Pancreas (tissue), 10 donors: ENCODE data around the gene FKBP1B. TPM values are rescaled to one million over a fixed set of nuclear protein-coding genes. Genes with fewer than 3 reads are reported as not detected.
"Not testable (repeated sequence)": the region's sequence is repeated elsewhere in the genome, so short reads cannot be mapped to it uniquely, and the experiment has no call there.

Experiments used
- ATAC-seq, 4 donors: fragments of 200-7000 bp; cut with Tn5 transposase; one replicate each; pipeline versions ENCODE4 v1.8.0 to v1.9.1; 2020; ENCODE audit warnings: mild to moderate bottlenecking in 4 of 4, moderate library complexity in 4 of 4
- DNase-seq, 6 donors: peaks; one replicate each; pipeline ENCODE4 v3.0.0-alpha.2; 2020
- FAIRE-seq: peaks from 2 replicates; lab custom pipeline; 2012; peaks lifted over from hg19 to GRCh38; lab: Jason Lieb, UNC
- H3K27ac ChIP-seq, 4 donors: fragments of 200-600 bp; sonication (generic); 1 replicate in 3 of 4; 2 replicates in 1 of 4; pipeline versions ENCODE4 v1.5.0 to v1.8.0; 2020
- H3K27me3 ChIP-seq, 4 donors: fragments of 200-600 bp; one replicate each; pipeline ENCODE4 v1.8.0; 2021
- H3K36me3 ChIP-seq, 3 donors: fragments of 200-600 bp; sonication (generic) in 1 of 3; one replicate each; pipeline versions ENCODE4 v1.5.0 to v1.8.0; 2020 to 2021
- H3K4me1 ChIP-seq, 3 donors: fragments of 200-600 bp; one replicate each; pipeline ENCODE4 v1.8.0; 2021
- H3K4me3 ChIP-seq, 4 donors: fragments of 200-600 bp; sonication (generic) in 2 of 4; one replicate each; pipeline versions ENCODE4 v1.5.0 to v1.8.0; 2020 to 2021
- H3K9me3 ChIP-seq, 4 donors: fragments of 200-600 bp; one replicate each; pipeline ENCODE4 v1.8.0; 2021
- CTCF ChIP-seq, 4 donors: fragments of 200-600 bp; sonication (generic) in 3 of 4; IDR thresholded peaks; one replicate each; pipeline versions ENCODE4 v1.5.0 to v1.8.0; 2021; ENCODE audit warnings: antibody characterized with exemption in 4 of 4
- WGBS, 2 donors: extraction: QIAGEN DNeasy Blood & Tissue Kit; methylation state at CpG; one replicate each; pipeline ENCODE4 v1.1.7; 2013; 5-methylcytosine and 5-hydroxymethylcytosine counted together
- intact Hi-C, 3 donors: fragments of 100-400 bp; cut with DNase I; formaldehyde crosslinking; loops; one replicate each; pipeline versions ENCODE4 v1.11.1 to v1.14.2; 2022
- polyA plus RNA-seq, 2 donors: library from polyadenylated mRNA; stranded (reverse); fragments of 200-250 nt; gene quantifications; one replicate each; pipeline ENCODE4 v1.2.3, GENCODE V29; 2013
- total RNA-seq, 6 donors: library from RNA; stranded (reverse); fragmentation: NEBNext Ultra II Directional in 4 of 6; extraction: Animal tissue kit (Norgen Biotek cat#: 25700) in 4 of 6; gene quantifications; one replicate each; pipeline versions ENCODE4 v1.2.1 to v1.2.4, GENCODE V29; 2021 to 2023
- donor health status: healthy with polysubstance abuse.
- donor health status: DM: no; HTN: no; CAD: no; lungs with moderate emphysema.
- donor health status: DM: no; HTN: no; CAD: no.
- donor health status: control.
- donor health status: control.
- donor health status: Bipolar disorder and iron deficiency.
- donor health status: DM: yes; HTN: yes; CAD: no.
- donor health status: DM: no; HTN: no; CAD: no.
- donor health status: DM: no; HTN: no; CAD: no.
- donor health status: DM: yes; HTN: yes; CAD: no.

Gene FKBP1B
- total and polyA plus RNA-seq, 8 donors, result 2.6 to 25.6 (median 4.9) TPM

GRCh38 chr2:24088821-24089359 lies 39.3 kb downstream of the FKBP1B start:
- intact Hi-C loops, result no loop called here
- H3K4me1 ChIP-seq, result no peaks in the 10 kb centered on the region
- H3K27me3 ChIP-seq, result no peaks in the 10 kb centered on the region
- DNase-seq (no peak), FAIRE-seq (no peak), ATAC-seq (no peak)
- H3K9me3 ChIP-seq, result no peaks in the 10 kb centered on the region
- TF ChIP-seq CTCF (IDR thresholded peaks at IDR 0.05), result no peak
- no peaks in the 10 kb centered on the region for H3K36me3 ChIP-seq
- no peak overlapping the region for H3K27ac ChIP-seq
- H3K4me3 ChIP-seq, result no peak overlapping the region
- WGBS, 2 donors, result 48 to 55% methylated on average over 2 of the region's 2 CpGs

DNA sequence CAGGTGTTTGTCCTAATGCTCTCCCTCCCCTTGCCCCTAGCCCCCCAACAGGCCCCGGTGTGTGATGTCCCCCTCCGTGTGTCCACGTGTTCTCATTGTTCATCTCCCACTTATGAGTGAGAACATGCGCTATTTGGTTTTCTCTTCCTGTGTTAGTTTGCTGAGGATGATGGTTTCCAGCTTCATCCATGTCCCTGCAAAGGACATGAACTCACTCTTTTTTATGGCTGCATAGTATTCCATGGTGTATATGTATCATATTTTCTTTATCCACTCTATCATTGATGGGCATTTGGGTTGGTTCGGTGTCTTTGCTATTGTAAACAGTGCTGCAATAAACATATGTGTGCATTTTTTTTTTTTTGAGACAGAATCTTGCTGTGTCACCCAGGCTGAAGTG lies 43.7 kb downstream of the FKBP1B start:
- H3K9me3 ChIP-seq, DNase-seq, FAIRE-seq, H3K27me3 ChIP-seq, intact Hi-C loops, H3K36me3 ChIP-seq, H3K27ac ChIP-seq, ATAC-seq, H3K4me3 ChIP-seq, H3K4me1 ChIP-seq: not testable (repeated sequence)
- WGBS, 2 donors, result 97 to 99% methylated on average over 5 of the region's 5 CpGs

DNA sequence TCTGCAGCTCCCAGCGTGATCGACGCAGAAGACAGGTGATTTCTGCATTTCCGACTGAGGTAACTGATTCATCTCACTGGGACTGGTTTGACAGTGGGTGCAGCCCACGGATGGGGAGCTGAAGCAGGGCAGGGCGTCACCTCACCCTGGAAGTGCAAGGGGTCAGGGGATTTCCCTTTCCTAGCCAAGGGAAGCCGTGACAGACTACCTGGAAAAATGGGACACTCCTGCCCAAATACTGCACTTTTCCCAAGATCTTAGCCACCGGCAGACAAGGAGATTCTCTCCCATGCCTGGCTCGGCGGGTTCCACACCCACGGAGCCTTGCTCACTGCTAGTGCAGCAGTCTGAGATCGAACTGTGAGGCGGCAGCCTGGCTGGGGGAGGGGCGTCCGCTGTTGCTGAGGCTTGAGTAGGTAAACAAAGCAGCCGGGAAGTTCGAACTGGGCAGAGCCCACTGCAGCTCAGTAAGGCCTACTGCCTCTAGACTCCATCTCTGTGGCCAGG lies 45.7 kb downstream of the FKBP1B start:
- FAIRE-seq, intact Hi-C loops, ATAC-seq: not testable (repeated sequence)

GRCh38 chr2:24100732-24101131 lies 51.2 kb downstream of the FKBP1B start:
- H3K4me1 ChIP-seq, H3K27me3 ChIP-seq, H3K36me3 ChIP-seq, H3K27ac ChIP-seq, intact Hi-C loops, FAIRE-seq, H3K4me3 ChIP-seq, H3K9me3 ChIP-seq, ATAC-seq, DNase-seq: not testable (repeated sequence)
- WGBS, 2 donors, result 86% methylated on average over 2 of the region's 2 CpGs

More for the DNA sequence above, 45.7 kb downstream of the FKBP1B start:
- not testable (repeated sequence) for H3K27ac ChIP-seq, DNase-seq, H3K9me3 ChIP-seq, H3K4me3 ChIP-seq, H3K27me3 ChIP-seq, H3K4me1 ChIP-seq, H3K36me3 ChIP-seq
- 70 to 78% methylated on average over 17 of the region's 17 CpGs for WGBS, 2 donors

DNA sequence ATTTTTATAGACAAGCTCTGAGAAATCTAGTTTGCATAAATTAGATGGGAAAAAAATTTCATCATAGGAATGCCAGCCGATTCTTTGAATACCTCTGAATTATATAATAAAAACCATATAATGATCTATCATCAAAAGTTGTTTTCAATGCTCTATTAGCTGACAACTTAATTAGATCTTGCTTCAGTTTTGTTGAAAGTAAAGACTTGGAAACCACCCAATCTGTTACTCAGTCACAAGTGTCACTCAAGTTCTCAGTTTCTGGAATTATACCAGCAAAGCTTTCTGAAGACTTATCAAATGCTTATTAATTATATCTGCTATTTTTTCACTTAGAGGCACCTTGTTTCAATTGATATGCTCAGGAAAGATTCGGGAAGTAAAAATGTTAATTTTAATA lies 52.5 kb downstream of the FKBP1B start:
- FAIRE-seq (no peak), ATAC-seq (no peak), DNase-seq (no peak)
- no peak for TF ChIP-seq CTCF (IDR thresholded peaks at IDR 0.05)
- Histone ChIP-seq H3K4me3 (no peak overlapping the region), H3K27ac (no peak overlapping the region), H3K4me1 (no peaks in the 10 kb centered on the region), H3K36me3 (no peaks in the 10 kb centered on the region), H3K27me3 (no peaks in the 10 kb centered on the region), H3K9me3 (no peaks in the 10 kb centered on the region)
- WGBS, 2 donors, result 61 to 85% methylated on average over 2 of the region's 2 CpGs
- intact Hi-C loops, result no loop called here

DNA sequence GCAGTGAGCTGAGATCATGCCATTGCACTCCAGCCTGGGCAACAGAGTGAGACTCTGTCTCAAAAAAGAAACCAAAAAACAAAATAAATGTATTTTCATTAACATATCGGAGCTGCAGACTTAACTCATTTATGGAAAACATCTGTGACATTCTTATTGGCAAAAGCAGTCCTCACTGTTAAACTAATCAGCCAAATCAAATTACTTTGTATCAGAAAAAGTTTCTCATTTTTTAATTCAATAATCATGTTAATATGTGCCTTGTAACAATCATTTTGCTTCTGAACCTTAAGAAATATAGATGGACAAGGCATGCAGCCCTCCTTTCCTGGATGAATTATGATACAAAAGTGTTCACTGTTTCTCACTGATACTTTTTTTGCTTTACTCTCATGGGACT lies 53.1 kb downstream of the FKBP1B start:
- no peak overlapping the region for H3K27ac ChIP-seq
- no peak overlapping the region for H3K4me3 ChIP-seq
- 94 to 98% methylated on average over 1 of the region's 1 CpG for WGBS, 2 donors
- intact Hi-C loops, result no loop called here
- no peak for ATAC-seq
- no peaks in the 10 kb centered on the region for H3K36me3 ChIP-seq
- no peak for FAIRE-seq
- no peaks in the 10 kb centered on the region for H3K27me3 ChIP-seq
- DNase-seq, result no peak
- TF ChIP-seq CTCF (IDR thresholded peaks at IDR 0.05), result no peak
- no peaks in the 10 kb centered on the region for H3K4me1 ChIP-seq
- H3K9me3 ChIP-seq, result no peaks in the 10 kb centered on the region
